Activated B cell treated with CpG ODN at 0.5 μM for 24 hours (primary cell): Measurements from ENCODE around the gene NRBF2. TPM values are rescaled to one million over a fixed set of nuclear protein-coding genes. Genes with fewer than 3 reads are reported as not detected.
"Not testable (repeated sequence)": the region's sequence is repeated elsewhere in the genome, so short reads cannot be mapped to it uniquely, and the experiment has no call there.

Experiments used
- ATAC-seq: fragments of 200-7000 bp; cut with Tn5 transposase; one replicate; pipeline ENCODE4 v1.10.0; 2021; ENCODE audit warnings: low read depth, mild to moderate bottlenecking, moderate library complexity
- CTCF ChIA-PET: fragments of 350-600 bp; sonication (Branson Sonifier 250); formaldehyde crosslinking; loops from one replicate; lab custom pipeline; 2021; ENCODE audit warnings: antibody characterized with exemption; lab: Charles Lee
- POLR2A ChIA-PET: fragments of 350-600 bp; sonication (Branson Sonifier 250); formaldehyde crosslinking; loops from one replicate; lab custom pipeline; 2021; ENCODE audit warnings: antibody characterized with exemption; lab: Charles Lee
- DNase-seq: peaks from one replicate; pipeline ENCODE4 v3.0.0; 2022
- H3K27ac Mint-ChIP-seq: one replicate; pipeline ENCODE4 v1.8.0; 2020; ENCODE audit warnings: mixed read lengths
- H3K27me3 Mint-ChIP-seq: one replicate; pipeline ENCODE4 v1.8.0; 2021; ENCODE audit warnings: mixed read lengths
- H3K36me3 Mint-ChIP-seq: one replicate; pipeline ENCODE4 v1.8.0; 2021; ENCODE audit warnings: low read depth, mixed read lengths
- H3K4me1 Mint-ChIP-seq: one replicate; pipeline ENCODE4 v1.8.0; 2021; ENCODE audit warnings: mixed read lengths
- H3K4me3 Mint-ChIP-seq: one replicate; pipeline ENCODE4 v1.8.0; 2020; ENCODE audit warnings: mild to moderate bottlenecking, mixed read lengths
- H3K9me3 Mint-ChIP-seq: one replicate; pipeline ENCODE4 v1.8.0; 2020; ENCODE audit warnings: mixed read lengths
- CTCF ChIP-seq: fragments of 200-600 bp; IDR thresholded peaks from one replicate; pipeline ENCODE4 v1.8.0; 2022; ENCODE audit warnings: antibody characterized with exemption, mild to moderate bottlenecking
- intact Hi-C: fragments of 100-400 bp; cut with micrococcal nuclease; formaldehyde crosslinking; loops from one replicate; pipeline ENCODE4 v1.15.1; 2024
- total RNA-seq: library from RNA; stranded (reverse); gene quantifications from 2 replicates; pipeline ENCODE4 v1.2.3, GENCODE V29; 2022

Gene NRBF2
- total RNA-seq, 1 donor from 2014 or later: 26.9 TPM

GRCh38 chr10:63145782-63146181 is 12.7 kb downstream of the NRBF2 start:
- TF ChIP-seq CTCF: no peak
- ChIA-PET CTCF (interaction anchor here (0.8 to 2.0 kb wide), 5 partner anchors 13 to 654 kb away, joined by 3 to 9 read pairs (median 3); no protein-coding TSS in a partner anchor), POLR2A (interaction anchor here (0.6 kb wide), 2 partner anchors 14 to 71 kb away, joined by 3 to 4 read pairs; no protein-coding TSS in a partner anchor)
- H3K27ac Mint-ChIP-seq: no peak overlapping the region
- H3K4me1 Mint-ChIP-seq: peaks cover 54% of the 10 kb centered on the region
- H3K4me3 Mint-ChIP-seq: peak overlapping the region; percentile 32
- H3K27me3 Mint-ChIP-seq: no peaks in the 10 kb centered on the region
- ATAC-seq: no peak
- intact Hi-C loops: no loop called here
- no peaks in the 10 kb centered on the region for H3K9me3 Mint-ChIP-seq
- DNase-seq: no peak
- H3K36me3 Mint-ChIP-seq: peaks cover 55% of the 10 kb centered on the region

GRCh38 chr10:63146503-63146902 is 13.4 kb downstream of the NRBF2 start:
- no peaks in the 10 kb centered on the region for H3K9me3 Mint-ChIP-seq
- ATAC-seq (no peak), DNase-seq (no peak)
- H3K27me3 Mint-ChIP-seq: no peaks in the 10 kb centered on the region
- POLR2A ChIA-PET: no interaction called here
- H3K27ac Mint-ChIP-seq: no peak overlapping the region
- intact Hi-C loops: no loop called here
- CTCF ChIA-PET: interaction anchor here (0.8 to 2.0 kb wide), 4 partner anchors 12 to 654 kb away, joined by 3 to 9 read pairs (median 4); no protein-coding TSS in a partner anchor
- TF ChIP-seq CTCF: no peak
- peaks cover 57% of the 10 kb centered on the region for H3K36me3 Mint-ChIP-seq
- peaks cover 53% of the 10 kb centered on the region for H3K4me1 Mint-ChIP-seq
- H3K4me3 Mint-ChIP-seq: no peak overlapping the region

GRCh38 chr10:63150745-63151144 is 17.6 kb downstream of the NRBF2 start:
- H3K4me3 Mint-ChIP-seq: no peak overlapping the region
- ATAC-seq (no peak), DNase-seq (no peak)
- no peaks in the 10 kb centered on the region for H3K27me3 Mint-ChIP-seq
- peaks cover 81% of the 10 kb centered on the region for H3K36me3 Mint-ChIP-seq
- H3K9me3 Mint-ChIP-seq: no peaks in the 10 kb centered on the region
- H3K4me1 Mint-ChIP-seq: peaks cover 22% of the 10 kb centered on the region
- no peak overlapping the region for H3K27ac Mint-ChIP-seq
- ChIA-PET CTCF (no interaction called here), POLR2A (no interaction called here)
- no peak for TF ChIP-seq CTCF
- intact Hi-C loops: no loop called here

GRCh38 chr10:63153868-63154545 is 20.9 kb downstream of the NRBF2 start:
- intact Hi-C loops, H3K27ac Mint-ChIP-seq, H3K27me3 Mint-ChIP-seq, H3K4me3 Mint-ChIP-seq, POLR2A ChIA-PET, H3K9me3 Mint-ChIP-seq, DNase-seq, ATAC-seq: not testable (repeated sequence)
- peaks cover 12% of the 10 kb centered on the region for H3K4me1 Mint-ChIP-seq
- CTCF ChIA-PET: interaction anchor here (2.3 kb wide), 1 partner anchor 13 kb away, joined by 7 read pairs; no protein-coding TSS in a partner anchor
- H3K36me3 Mint-ChIP-seq: peaks cover 59% of the 10 kb centered on the region

- intact Hi-C loops: loop anchor here (5.0 kb wide), 1 partner anchor 907 kb away; no protein-coding TSS in a partner anchor
- no peak for TF ChIP-seq CTCF
- DNase-seq (no peak), ATAC-seq (no peak)
- no peaks in the 10 kb centered on the region for H3K9me3 Mint-ChIP-seq
- CTCF ChIA-PET: interaction anchor here (0.7 kb wide), 1 partner anchor 12 kb away, joined by 3 read pairs; no protein-coding TSS in a partner anchor
- H3K27ac Mint-ChIP-seq: no peak overlapping the region
- POLR2A ChIA-PET: no interaction called here
- H3K4me3 Mint-ChIP-seq: no peak overlapping the region
- H3K4me1 Mint-ChIP-seq: peaks cover 12% of the 10 kb centered on the region
- H3K27me3 Mint-ChIP-seq: no peaks in the 10 kb centered on the region
- H3K36me3 Mint-ChIP-seq: peaks cover 54% of the 10 kb centered on the region
Observed at GRCh38 chr10:63154546-63155387, 21.6 kb downstream of the NRBF2 start.
